ENCODE results near the gene ELK3.
"Not testable (repeated sequence)": the region's sequence is repeated elsewhere in the genome, so short reads cannot be mapped to it uniquely, and the experiment has no call there.

ELK3 gene

DNA sequence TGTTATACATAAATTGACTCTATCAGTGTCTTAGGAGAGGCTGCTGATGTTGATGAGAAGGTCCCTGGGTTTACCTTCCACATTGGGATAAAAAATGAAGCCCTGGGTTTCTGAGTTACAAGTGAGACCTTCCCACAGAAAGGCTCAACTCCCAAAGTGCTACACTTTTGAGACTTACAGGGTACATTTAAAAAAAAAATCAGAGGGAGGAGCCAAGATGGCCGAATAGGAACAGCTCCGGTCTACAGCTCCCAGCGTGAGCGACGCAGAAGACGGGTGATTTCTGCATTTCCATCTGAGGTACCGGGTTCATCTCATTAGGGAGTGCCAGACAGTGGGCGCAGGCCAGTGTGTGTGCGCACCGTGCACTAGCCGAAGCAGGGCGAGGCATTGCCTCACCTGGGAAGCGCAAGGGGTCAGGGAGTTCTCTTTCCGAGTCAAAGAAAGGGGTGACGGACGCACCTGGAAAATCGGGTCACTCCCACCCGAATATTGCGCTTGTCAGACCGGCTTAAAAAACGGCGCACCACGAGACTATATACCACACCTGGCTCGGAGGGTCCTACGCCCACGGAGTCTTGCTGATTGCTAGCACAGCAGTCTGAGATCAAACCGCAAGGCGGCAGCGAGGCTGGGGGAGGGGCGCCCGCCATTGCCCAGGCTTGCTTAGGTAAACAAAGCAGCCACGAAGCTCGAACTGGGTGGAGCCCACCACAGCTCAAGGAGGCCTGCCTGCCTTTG is 121.7 kb downstream of the ELK3 start:
- not testable (repeated sequence) for DNase-seq

DNA sequence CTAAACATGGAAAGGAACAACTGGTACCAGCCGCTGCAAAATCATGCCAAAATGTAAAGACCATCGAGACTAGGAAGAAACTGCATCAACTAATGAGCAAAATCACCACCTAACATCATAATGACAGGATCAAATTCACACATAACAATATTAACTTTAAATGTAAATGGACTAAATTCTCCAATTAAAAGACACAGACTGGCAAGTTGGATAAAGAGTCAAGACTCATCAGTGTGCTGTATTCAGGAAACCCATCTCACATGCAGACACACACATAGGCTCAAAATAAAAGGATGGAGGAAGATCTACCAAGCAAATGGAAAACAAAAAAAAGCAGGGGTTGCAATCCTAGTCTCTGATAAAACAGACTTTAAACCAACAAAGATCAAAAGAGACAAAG is 123.6 kb downstream of the ELK3 start:
- not testable (repeated sequence) for DNase-seq

Measured in CD4-positive, alpha-beta T cell treated with Interleukin-6 for 4 hours (primary cell).